ENCODE measurements around the gene CCL14. TPM values are rescaled to one million over a fixed set of nuclear protein-coding genes. Genes with fewer than 3 reads are reported as not detected.
A peak's percentile ranks its signal among the peaks of the same experiment; 100 is the strongest.

The CCL14 gene
- total and polyA plus RNA-seq, 2 of the 13 experiments (the other 11 are each of a cell fraction or from before 2014, with no cell fraction given) = 1.1 to 1.7 TPM

DNA sequence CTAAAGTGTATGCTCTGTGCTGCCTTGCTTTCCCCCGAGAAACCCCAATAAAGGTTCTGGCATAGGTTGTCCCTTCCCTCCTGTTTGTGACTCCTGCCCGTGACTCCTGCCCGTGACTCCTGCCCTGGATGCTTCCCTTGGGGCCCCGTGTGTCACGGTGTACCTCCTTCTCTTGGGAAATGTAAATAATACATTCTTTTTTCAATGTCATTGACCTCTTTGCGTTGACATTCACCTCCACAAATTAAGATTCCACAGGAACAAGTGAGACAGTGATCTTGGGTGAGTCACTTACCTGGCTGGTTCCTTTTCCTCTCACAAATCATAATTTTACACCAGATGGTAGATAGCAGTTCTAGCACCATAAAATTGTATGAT, 14.2 kb upstream of the CCL14 start (continued):
- TF ChIP-seq TFAP4 (IDR thresholded peaks at IDR 0.05; ENCODE audit: borderline replicate concordance, low read depth) (no peak), ZNF704 (CRISPR knock-in tag; IDR thresholded peaks at IDR 0.05; ENCODE audit: borderline replicate concordance) (no peak), SNAI1 (CRISPR knock-in tag; IDR thresholded peaks at IDR 0.05; ENCODE audit: borderline replicate concordance) (no peak), MED13 (CRISPR knock-in tag; IDR thresholded peaks at IDR 0.05) (no peak), ZNF891 (CRISPR knock-in tag; IDR thresholded peaks at IDR 0.05) (no peak), ZNF558 (CRISPR knock-in tag; IDR thresholded peaks at IDR 0.05; ENCODE audit: borderline replicate concordance) (no peak), RXRA (CRISPR knock-in tag; IDR thresholded peaks at IDR 0.05) (peak; percentile 93; the same call in 1 of the 2 replicates), ZNF318 (CRISPR knock-in tag; IDR thresholded peaks at IDR 0.05) (no peak), SIN3A (IDR thresholded peaks at IDR 0.05; ENCODE audit: borderline replicate concordance, low read depth, low read length) (no peak), NFKB2 (CRISPR knock-in tag; IDR thresholded peaks at IDR 0.05; ENCODE audit: borderline replicate concordance) (no peak)
- TF ChIP-seq, protein P1, sequence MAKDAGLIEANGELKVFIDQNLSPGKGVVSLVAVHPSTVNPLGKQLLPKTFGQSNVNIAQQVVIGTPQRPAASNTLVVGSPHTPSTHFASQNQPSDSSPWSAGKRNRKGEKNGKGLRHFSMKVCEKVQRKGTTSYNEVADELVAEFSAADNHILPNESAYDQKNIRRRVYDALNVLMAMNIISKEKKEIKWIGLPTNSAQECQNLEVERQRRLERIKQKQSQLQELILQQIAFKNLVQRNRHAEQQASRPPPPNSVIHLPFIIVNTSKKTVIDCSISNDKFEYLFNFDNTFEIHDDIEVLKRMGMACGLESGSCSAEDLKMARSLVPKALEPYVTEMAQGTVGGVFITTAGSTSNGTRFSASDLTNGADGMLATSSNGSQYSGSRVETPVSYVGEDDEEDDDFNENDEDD (CRISPR knock-in tag; IDR thresholded peaks at IDR 0.05; ENCODE audit: borderline replicate concordance) = no peak
- TF ChIP-seq, protein P2, sequence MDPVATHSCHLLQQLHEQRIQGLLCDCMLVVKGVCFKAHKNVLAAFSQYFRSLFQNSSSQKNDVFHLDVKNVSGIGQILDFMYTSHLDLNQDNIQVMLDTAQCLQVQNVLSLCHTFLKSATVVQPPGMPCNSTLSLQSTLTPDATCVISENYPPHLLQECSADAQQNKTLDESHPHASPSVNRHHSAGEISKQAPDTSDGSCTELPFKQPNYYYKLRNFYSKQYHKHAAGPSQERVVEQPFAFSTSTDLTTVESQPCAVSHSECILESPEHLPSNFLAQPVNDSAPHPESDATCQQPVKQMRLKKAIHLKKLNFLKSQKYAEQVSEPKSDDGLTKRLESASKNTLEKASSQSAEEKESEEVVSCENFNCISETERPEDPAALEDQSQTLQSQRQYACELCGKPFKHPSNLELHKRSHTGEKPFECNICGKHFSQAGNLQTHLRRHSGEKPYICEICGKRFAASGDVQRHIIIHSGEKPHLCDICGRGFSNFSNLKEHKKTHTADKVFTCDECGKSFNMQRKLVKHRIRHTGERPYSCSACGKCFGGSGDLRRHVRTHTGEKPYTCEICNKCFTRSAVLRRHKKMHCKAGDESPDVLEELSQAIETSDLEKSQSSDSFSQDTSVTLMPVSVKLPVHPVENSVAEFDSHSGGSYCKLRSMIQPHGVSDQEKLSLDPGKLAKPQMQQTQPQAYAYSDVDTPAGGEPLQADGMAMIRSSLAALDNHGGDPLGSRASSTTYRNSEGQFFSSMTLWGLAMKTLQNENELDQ (CRISPR knock-in tag; IDR thresholded peaks at IDR 0.05; ENCODE audit: borderline replicate concordance) = no peak
